HepG2 (cell line): Measurements from ENCODE around the gene CSTF1. TPM values are rescaled to one million over a fixed set of nuclear protein-coding genes. Genes with fewer than 3 reads are reported as not detected.
A peak's percentile ranks its signal among the peaks of the same experiment; 100 is the strongest.

Experiments
- ARHGAP35 ChIP-seq: sonication (generic); formaldehyde crosslinking; IDR thresholded peaks from 2 replicates; pipeline ENCODE4 v1.9.0; 2022; ENCODE audit warnings: mild to moderate bottlenecking, inconsistent platforms, moderate library complexity, missing genetic modification reagents, borderline replicate concordance
- ATF3 ChIP-seq: sonication (generic); formaldehyde crosslinking; IDR thresholded peaks from 2 replicates; pipeline ENCODE4 v1.4.0; 2020; ENCODE audit warnings: missing genetic modification reagents
- CENPBD1 ChIP-seq: sonication (generic); formaldehyde crosslinking; IDR thresholded peaks from 2 replicates; pipeline ENCODE4 v1.8.0; 2022; ENCODE audit warnings: missing genetic modification reagents, low read depth, mild to moderate bottlenecking, borderline replicate concordance
- CENPX ChIP-seq: sonication (generic); formaldehyde crosslinking; IDR thresholded peaks from 2 replicates; pipeline ENCODE4 v1.9.0; 2021; ENCODE audit warnings: mild to moderate bottlenecking, missing genetic modification reagents, moderate library complexity
- ELF1 ChIP-seq: sonication (generic); formaldehyde crosslinking; IDR thresholded peaks from 2 replicates; pipeline ENCODE4 v1.4.0; 2020; ENCODE audit warnings: missing genetic modification reagents
- HMG20B ChIP-seq: conservative IDR thresholded peaks from 2 replicates; pipeline ENCODE4 v1.6.1; 2016; ENCODE audit warnings: missing genetic modification reagents, missing compliant biosample characterization
- KDM6A ChIP-seq: IDR thresholded peaks from 2 replicates; pipeline ENCODE4 v1.6.1; 2016; ENCODE audit warnings: low read depth
- KLF11 ChIP-seq: IDR thresholded peaks from 2 replicates; pipeline ENCODE4 v1.6.1; 2016; ENCODE audit warnings: missing compliant biosample characterization
- MAZ ChIP-seq, 2 experiments: sonication (generic) in 1 of 2; formaldehyde crosslinking in 1 of 2; IDR thresholded peaks; 2 replicates each; pipeline versions ENCODE4 v1.5.0 to v1.6.1; 2012 to 2020; ENCODE audit warnings: low read depth in 2 of 2, mild to moderate bottlenecking in 2 of 2, borderline replicate concordance in 1 of 2, improper control_type of control experiment in 1 of 2, low read length in 1 of 2, missing genetic modification reagents in 1 of 2, moderate library complexity in 1 of 2
- MBNL3 ChIP-seq: fragments of 250-450 bp; sonication (Bioruptor Pico); conservative IDR thresholded peaks from 2 replicates; pipeline ENCODE4 v1.8.0; 2022; ENCODE audit warnings: mild to moderate bottlenecking, inconsistent platforms
- MIXL1 ChIP-seq: IDR thresholded peaks from 2 replicates; pipeline ENCODE4 v1.6.1; 2016
- NFIC ChIP-seq: IDR thresholded peaks from 2 replicates; pipeline ENCODE4 v1.6.1; 2012; ENCODE audit warnings: mild to moderate bottlenecking, low read length, inconsistent platforms
- PAXIP1 ChIP-seq: sonication (generic); formaldehyde crosslinking; conservative IDR thresholded peaks from 2 replicates; pipeline ENCODE4 v1.4.0; 2020; ENCODE audit warnings: mild to moderate bottlenecking, missing genetic modification reagents, moderate library complexity
- PLSCR1 ChIP-seq: sonication (generic); formaldehyde crosslinking; IDR thresholded peaks from 2 replicates; pipeline ENCODE4 v1.5.0; 2020; ENCODE audit warnings: missing genetic modification reagents, mild to moderate bottlenecking, borderline replicate concordance
- POLR2A ChIP-seq, 2 experiments: IDR thresholded peaks; 2 replicates each; pipeline ENCODE4 v1.6.1; 2011; ENCODE audit warnings: low read depth in 2 of 2, low read length in 2 of 2, mild to moderate bottlenecking in 1 of 2, moderate library complexity in 1 of 2; ENCODE audit not compliant: insufficient read depth in 1 of 2
- RFX1 ChIP-seq: fragments of 450-650 bp; IDR thresholded peaks from 2 replicates; pipeline ENCODE4 v1.6.1; 2017
- SAP130 ChIP-seq: IDR thresholded peaks from 2 replicates; pipeline ENCODE4 v1.6.1; 2016; ENCODE audit warnings: low read depth
- ZFAT ChIP-seq: sonication (generic); formaldehyde crosslinking; conservative IDR thresholded peaks from 2 replicates; pipeline ENCODE4 v1.8.1; 2023; ENCODE audit warnings: missing genetic modification reagents, inconsistent platforms
- ZFY ChIP-seq: sonication (generic); formaldehyde crosslinking; IDR thresholded peaks from 2 replicates; pipeline ENCODE4 v1.4.0; 2020; ENCODE audit warnings: missing genetic modification reagents
- ZKSCAN8 ChIP-seq: IDR thresholded peaks from 2 replicates; pipeline ENCODE4 v1.6.1; 2016; ENCODE audit warnings: borderline replicate concordance, missing genetic modification reagents, missing compliant biosample characterization
- ZNF17 ChIP-seq: sonication (generic); formaldehyde crosslinking; IDR thresholded peaks from 2 replicates; pipeline ENCODE4 v1.5.0; 2020; ENCODE audit warnings: mild to moderate bottlenecking, missing genetic modification reagents
- ZNF230 ChIP-seq: sonication (generic); formaldehyde crosslinking; IDR thresholded peaks from 2 replicates; pipeline ENCODE4 v1.4.0; 2020; ENCODE audit warnings: mild to moderate bottlenecking, missing genetic modification reagents
- ZNF274 ChIP-seq: sonication (generic); formaldehyde crosslinking; IDR thresholded peaks from 2 replicates; pipeline ENCODE4 v1.5.1; 2020; ENCODE audit warnings: mild to moderate bottlenecking, missing genetic modification reagents
- ZNF335 ChIP-seq: sonication (generic); formaldehyde crosslinking; IDR thresholded peaks from 2 replicates; pipeline ENCODE4 v1.4.0; 2020; ENCODE audit warnings: missing genetic modification reagents
- ZNF775 ChIP-seq: sonication (generic); formaldehyde crosslinking; IDR thresholded peaks from 2 replicates; pipeline ENCODE4 v1.4.0; 2020; ENCODE audit warnings: missing genetic modification reagents, mild to moderate bottlenecking, moderate library complexity, borderline replicate concordance
- polyA plus RNA-seq, 8 experiments: library from polyadenylated mRNA; depleted of rRNA in 3 of 8; stranded (reverse) in 7 of 8; unstranded in 1 of 8; fragments of >200 nt; fragmentation: Illumina TruSeq in 4 of 8; extraction: Trizol in 4 of 8; gene quantifications; 2 replicates each; pipeline versions ENCODE4 v1.2.1 to v1.2.3, GENCODE V29; 2011 to 2016; ENCODE audit warnings: low read depth in 4 of 8, missing spikeins in 1 of 8, mixed read lengths in 1 of 8; ENCODE audit not compliant: insufficient read depth in 1 of 8
- total RNA-seq, 5 experiments: library from RNA; depleted of rRNA; stranded (reverse); fragments of >200 nt; fragmentation: Illumina TruSeq; extraction: Trizol; gene quantifications; 2 replicates each; pipeline ENCODE4 v1.2.3, GENCODE V29; 2016; ENCODE audit warnings: low read depth in 1 of 5

The CSTF1 gene
- total and polyA plus RNA-seq, 2 of the 13 experiments (the other 11 are each of a cell fraction or from before 2014, with no cell fraction given), result 70.9 to 100 TPM

- TF ChIP-seq NFIC, result no peak
- no peak for TF ChIP-seq ZFAT (CRISPR knock-in tag)
- TF ChIP-seq HMG20B (CRISPR knock-in tag), result peak; percentile 87
- TF ChIP-seq POLR2A (IDR thresholded peaks at IDR 0.05; ENCODE audit: insufficient read depth in 1 of 2, low read depth in 2 of 2, low read length in 2 of 2), result peak; percentile 85 to 88
- no peak for TF ChIP-seq RFX1
- TF ChIP-seq ZNF230, result peak; percentile 95
- peak; percentile 100 for TF ChIP-seq ELF1 (CRISPR knock-in tag)
- TF ChIP-seq ZNF775 (CRISPR knock-in tag), result peak; percentile 49; the same call in 1 of the 2 replicates
- TF ChIP-seq ZNF17 (CRISPR knock-in tag), result no peak
- TF ChIP-seq ZKSCAN8 (CRISPR knock-in tag), result peak; percentile 96
- TF ChIP-seq ARHGAP35, result peak; percentile 96; the same call in 1 of the 2 replicates
- TF ChIP-seq ZNF274, result peak; percentile 94
- peak; percentile 97 for TF ChIP-seq ZFY (CRISPR knock-in tag)
- no peak for TF ChIP-seq MBNL3 (CRISPR knock-in tag)
- peak; percentile 96 for TF ChIP-seq ZNF335
- no peak; the same call in 1 of the 2 replicates for TF ChIP-seq MAZ (IDR thresholded peaks at IDR 0.05; ENCODE audit: borderline replicate concordance, low read depth, low read length)
- TF ChIP-seq MAZ (CRISPR knock-in tag; IDR thresholded peaks at IDR 0.05; ENCODE audit: low read depth), result peak; percentile 92
- peak; percentile 99 for TF ChIP-seq SAP130 (CRISPR knock-in tag)
- TF ChIP-seq MIXL1 (CRISPR knock-in tag), result peak; percentile 97
- no peak for TF ChIP-seq CENPBD1 (CRISPR knock-in tag)
- TF ChIP-seq ATF3, result peak; percentile 89
- TF ChIP-seq KLF11 (CRISPR knock-in tag), result peak; percentile 99
- TF ChIP-seq PAXIP1 (CRISPR knock-in tag), result peak; percentile 93
- TF ChIP-seq CENPX (CRISPR knock-in tag), result no peak
- TF ChIP-seq PLSCR1, result no peak; the same call in 1 of the 2 replicates
- peak; percentile 72 for TF ChIP-seq KDM6A
These were observed at the start of gene CSTF1, which contains the start of gene AURKA (continued) for GRCh38 chr20:56392132-56392880.
